HepG2 (cell line): ENCODE measurements around the gene DSCAML1. TPM values are rescaled to one million over a fixed set of nuclear protein-coding genes. Genes with fewer than 3 reads are reported as not detected.

Source experiments
- BRD4 ChIP-seq: sonication (generic); formaldehyde crosslinking; IDR thresholded peaks from 2 replicates; pipeline ENCODE4 v1.4.0; 2020; ENCODE audit warnings: missing genetic modification reagents
- DNMT3B ChIP-seq: conservative IDR thresholded peaks from 2 replicates; pipeline ENCODE4 v1.6.1; 2016; ENCODE audit warnings: missing biosample characterization, control low read depth
- HMG20A ChIP-seq: IDR thresholded peaks from 2 replicates; pipeline ENCODE4 v1.6.1; 2016; ENCODE audit warnings: borderline replicate concordance
- IKZF4 ChIP-seq: sonication (generic); formaldehyde crosslinking; IDR thresholded peaks from 2 replicates; pipeline ENCODE4 v1.5.1; 2020; ENCODE audit warnings: borderline replicate concordance, mild to moderate bottlenecking, low read depth, missing genetic modification reagents; ENCODE audit errors: not compliant biosample characterization
- JUN ChIP-seq: sonication (generic); formaldehyde crosslinking; IDR thresholded peaks from 2 replicates; pipeline ENCODE4 v1.4.0; 2020; ENCODE audit warnings: mild to moderate bottlenecking, missing genetic modification reagents
- NFRKB ChIP-seq: fragments of 450-650 bp; IDR thresholded peaks from 2 replicates; pipeline ENCODE4 v1.6.1; 2017
- PCBP2 ChIP-seq: fragments of 200-400 bp; formaldehyde crosslinking; optimal IDR thresholded peaks from 2 replicates; pipeline ENCODE3; 2018; ENCODE audit warnings: low read length, low read depth; ENCODE audit not compliant: poor library complexity, severe bottlenecking
- PHF21A ChIP-seq: sonication (generic); formaldehyde crosslinking; IDR thresholded peaks from 2 replicates; pipeline ENCODE4 v1.5.0; 2020; ENCODE audit warnings: mild to moderate bottlenecking, missing genetic modification reagents
- SP2 ChIP-seq: sonication (generic); formaldehyde crosslinking; IDR thresholded peaks from 2 replicates; pipeline ENCODE4 v1.5.1; 2020; ENCODE audit warnings: mild to moderate bottlenecking, missing genetic modification reagents
- SP5 ChIP-seq: IDR thresholded peaks from 2 replicates; pipeline ENCODE4 v1.6.1; 2016; ENCODE audit warnings: low read depth, borderline replicate concordance
- SRF ChIP-seq: IDR thresholded peaks from 2 replicates; pipeline ENCODE4 v1.6.1; 2011; ENCODE audit warnings: mild to moderate bottlenecking, low read depth, low read length, moderate library complexity
- ZBTB7A ChIP-seq: sonication (generic); formaldehyde crosslinking; IDR thresholded peaks from 2 replicates; pipeline ENCODE4 v1.8.0; 2022; ENCODE audit warnings: mild to moderate bottlenecking, missing genetic modification reagents
- ZC3H4 ChIP-seq: sonication (generic); formaldehyde crosslinking; IDR thresholded peaks from 2 replicates; pipeline ENCODE4 v1.4.0; 2020; ENCODE audit warnings: missing genetic modification reagents, borderline replicate concordance
- ZNF367 ChIP-seq: sonication (generic); formaldehyde crosslinking; IDR thresholded peaks from 2 replicates; pipeline ENCODE4 v1.4.0; 2020; ENCODE audit warnings: missing genetic modification reagents, borderline replicate concordance
- ZNF44 ChIP-seq: sonication (generic); formaldehyde crosslinking; IDR thresholded peaks from 2 replicates; pipeline ENCODE4 v1.5.1; 2020; ENCODE audit warnings: mild to moderate bottlenecking, missing genetic modification reagents
- ZNF550 ChIP-seq: sonication (generic); formaldehyde crosslinking; IDR thresholded peaks from 2 replicates; pipeline ENCODE4 v1.4.0; 2020; ENCODE audit warnings: mild to moderate bottlenecking, missing genetic modification reagents, borderline replicate concordance
- ZNF724P ChIP-seq: sonication (generic); formaldehyde crosslinking; IDR thresholded peaks from 2 replicates; pipeline ENCODE4 v1.8.0; 2022; ENCODE audit warnings: missing genetic modification reagents, borderline replicate concordance
- ZNF746 ChIP-seq: sonication (generic); formaldehyde crosslinking; IDR thresholded peaks from 2 replicates; pipeline ENCODE4 v1.8.0; 2022; ENCODE audit warnings: mild to moderate bottlenecking, missing genetic modification reagents
- ZNF776 ChIP-seq: sonication (generic); formaldehyde crosslinking; IDR thresholded peaks from 2 replicates; pipeline ENCODE4 v1.4.0; 2020; ENCODE audit warnings: mild to moderate bottlenecking, missing genetic modification reagents
- ZNF788 ChIP-seq: sonication (generic); formaldehyde crosslinking; IDR thresholded peaks from 2 replicates; pipeline ENCODE4 v1.5.0; 2020; ENCODE audit warnings: mild to moderate bottlenecking, missing genetic modification reagents, borderline replicate concordance
- polyA plus RNA-seq, 8 experiments: library from polyadenylated mRNA; depleted of rRNA in 3 of 8; stranded (reverse) in 7 of 8; unstranded in 1 of 8; fragments of >200 nt; fragmentation: Illumina TruSeq in 4 of 8; extraction: Trizol in 4 of 8; gene quantifications; 2 replicates each; pipeline versions ENCODE4 v1.2.1 to v1.2.3, GENCODE V29; 2011 to 2016; ENCODE audit warnings: low read depth in 4 of 8, missing spikeins in 1 of 8, mixed read lengths in 1 of 8; ENCODE audit not compliant: insufficient read depth in 1 of 8
- total RNA-seq, 5 experiments: library from RNA; depleted of rRNA; stranded (reverse); fragments of >200 nt; fragmentation: Illumina TruSeq; extraction: Trizol; gene quantifications; 2 replicates each; pipeline ENCODE4 v1.2.3, GENCODE V29; 2016; ENCODE audit warnings: low read depth in 1 of 5
- TF ChIP-seq, protein P1 (sequence below): sonication (generic); formaldehyde crosslinking; IDR thresholded peaks from 2 replicates; pipeline ENCODE4 v1.4.0; 2020; ENCODE audit warnings: missing genetic modification reagents, mild to moderate bottlenecking, borderline replicate concordance
- TF ChIP-seq, protein P2 (sequence below): sonication (generic); formaldehyde crosslinking; IDR thresholded peaks from 2 replicates; pipeline ENCODE4 v1.5.1; 2020; ENCODE audit warnings: missing genetic modification reagents, mild to moderate bottlenecking, borderline replicate concordance
- TF ChIP-seq, protein P3 (sequence below): sonication (generic); formaldehyde crosslinking; IDR thresholded peaks from 2 replicates; pipeline ENCODE4; 2020; ENCODE audit warnings: missing genetic modification reagents, mild to moderate bottlenecking, borderline replicate concordance
- TF ChIP-seq, protein P4 (sequence below): IDR thresholded peaks from 2 replicates; pipeline ENCODE4 v1.6.1; 2016; ENCODE audit warnings: missing compliant biosample characterization, missing genetic modification reagents, borderline replicate concordance

The DSCAML1 gene
- total and polyA plus RNA-seq, 2 of the 13 experiments (the other 11 are each of a cell fraction or from before 2014, with no cell fraction given): 0.29 to 0.40 TPM

DNA sequence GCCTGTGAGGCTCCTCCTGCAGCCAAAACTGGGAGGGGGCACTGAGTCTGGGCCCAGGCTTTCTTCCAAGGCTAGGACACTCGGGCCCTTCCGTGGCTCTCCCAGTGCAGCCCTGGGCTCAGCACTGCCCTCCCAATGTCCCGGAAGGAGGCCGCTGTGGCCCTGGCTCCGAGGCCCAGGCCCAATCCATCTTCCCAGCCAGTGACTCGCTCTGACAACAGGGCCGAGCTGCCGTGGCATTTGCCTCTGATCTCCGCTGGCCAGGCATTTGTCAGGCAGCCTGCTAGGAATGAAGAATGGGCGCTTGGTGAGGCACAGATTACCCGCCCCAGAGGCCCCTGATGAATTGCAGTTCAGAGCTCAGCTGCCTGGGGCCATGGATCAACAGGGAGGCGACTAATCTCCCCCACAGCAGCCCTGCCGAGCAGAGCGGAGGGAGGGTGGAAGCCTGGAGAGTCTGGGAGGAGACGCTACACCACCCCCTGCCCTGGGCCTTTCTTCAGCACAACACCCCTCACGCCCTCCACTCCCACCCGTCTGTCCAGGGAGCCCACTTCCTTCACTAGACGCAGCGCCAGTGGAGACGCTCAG is 19.2 kb upstream of the DSCAML1 start (continued):
- TF ChIP-seq ZNF724P (CRISPR knock-in tag) (no peak), ZNF44 (CRISPR knock-in tag) (no peak), PHF21A (CRISPR knock-in tag) (peak; percentile 37; the same call in 1 of the 2 replicates), BRD4 (CRISPR knock-in tag) (0 out of 2 replicates have a peak, but pooled peaks have one; percentile 37), DNMT3B (CRISPR knock-in tag) (no peak), SP5 (CRISPR knock-in tag) (no peak), ZNF746 (CRISPR knock-in tag) (no peak), ZNF550 (CRISPR knock-in tag) (no peak), SRF (no peak), ZNF776 (no peak), IKZF4 (CRISPR knock-in tag) (no peak), JUN (no peak), ZNF367 (CRISPR knock-in tag) (no peak), NFRKB (no peak), ZBTB7A (CRISPR knock-in tag) (no peak), ZNF788 (CRISPR knock-in tag) (peak; percentile 58; the same call in 1 of the 2 replicates), PCBP2 (no peak), ZC3H4 (no peak), HMG20A (no peak), SP2 (CRISPR knock-in tag) (no peak)
- TF ChIP-seq, protein P1, sequence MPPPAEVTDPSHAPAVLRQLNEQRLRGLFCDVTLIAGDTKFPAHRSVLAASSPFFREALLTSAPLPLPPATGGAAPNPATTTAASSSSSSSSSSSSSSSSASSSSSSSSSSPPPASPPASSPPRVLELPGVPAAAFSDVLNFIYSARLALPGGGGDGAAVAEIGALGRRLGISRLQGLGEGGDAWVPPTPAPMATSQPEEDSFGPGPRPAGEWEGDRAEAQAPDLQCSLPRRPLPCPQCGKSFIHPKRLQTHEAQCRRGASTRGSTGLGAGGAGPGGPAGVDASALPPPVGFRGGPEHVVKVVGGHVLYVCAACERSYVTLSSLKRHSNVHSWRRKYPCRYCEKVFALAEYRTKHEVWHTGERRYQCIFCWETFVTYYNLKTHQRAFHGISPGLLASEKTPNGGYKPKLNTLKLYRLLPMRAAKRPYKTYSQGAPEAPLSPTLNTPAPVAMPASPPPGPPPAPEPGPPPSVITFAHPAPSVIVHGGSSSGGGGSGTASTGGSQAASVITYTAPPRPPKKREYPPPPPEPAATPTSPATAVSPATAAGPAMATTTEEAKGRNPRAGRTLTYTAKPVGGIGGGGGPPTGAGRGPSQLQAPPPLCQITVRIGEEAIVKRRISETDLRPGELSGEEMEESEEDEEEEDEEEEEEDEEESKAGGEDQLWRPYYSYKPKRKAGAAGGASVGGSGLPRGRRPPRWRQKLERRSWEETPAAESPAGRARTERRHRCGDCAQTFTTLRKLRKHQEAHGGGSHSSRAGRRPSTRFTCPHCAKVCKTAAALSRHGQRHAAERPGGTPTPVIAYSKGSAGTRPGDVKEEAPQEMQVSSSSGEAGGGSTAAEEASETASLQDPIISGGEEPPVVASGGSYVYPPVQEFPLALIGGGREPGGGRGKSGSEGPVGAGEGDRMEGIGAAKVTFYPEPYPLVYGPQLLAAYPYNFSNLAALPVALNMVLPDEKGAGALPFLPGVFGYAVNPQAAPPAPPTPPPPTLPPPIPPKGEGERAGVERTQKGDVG: no peak
- TF ChIP-seq, protein P2, sequence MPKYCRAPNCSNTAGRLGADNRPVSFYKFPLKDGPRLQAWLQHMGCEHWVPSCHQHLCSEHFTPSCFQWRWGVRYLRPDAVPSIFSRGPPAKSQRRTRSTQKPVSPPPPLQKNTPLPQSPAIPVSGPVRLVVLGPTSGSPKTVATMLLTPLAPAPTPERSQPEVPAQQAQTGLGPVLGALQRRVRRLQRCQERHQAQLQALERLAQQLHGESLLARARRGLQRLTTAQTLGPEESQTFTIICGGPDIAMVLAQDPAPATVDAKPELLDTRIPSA: no peak
- TF ChIP-seq, protein P3, sequence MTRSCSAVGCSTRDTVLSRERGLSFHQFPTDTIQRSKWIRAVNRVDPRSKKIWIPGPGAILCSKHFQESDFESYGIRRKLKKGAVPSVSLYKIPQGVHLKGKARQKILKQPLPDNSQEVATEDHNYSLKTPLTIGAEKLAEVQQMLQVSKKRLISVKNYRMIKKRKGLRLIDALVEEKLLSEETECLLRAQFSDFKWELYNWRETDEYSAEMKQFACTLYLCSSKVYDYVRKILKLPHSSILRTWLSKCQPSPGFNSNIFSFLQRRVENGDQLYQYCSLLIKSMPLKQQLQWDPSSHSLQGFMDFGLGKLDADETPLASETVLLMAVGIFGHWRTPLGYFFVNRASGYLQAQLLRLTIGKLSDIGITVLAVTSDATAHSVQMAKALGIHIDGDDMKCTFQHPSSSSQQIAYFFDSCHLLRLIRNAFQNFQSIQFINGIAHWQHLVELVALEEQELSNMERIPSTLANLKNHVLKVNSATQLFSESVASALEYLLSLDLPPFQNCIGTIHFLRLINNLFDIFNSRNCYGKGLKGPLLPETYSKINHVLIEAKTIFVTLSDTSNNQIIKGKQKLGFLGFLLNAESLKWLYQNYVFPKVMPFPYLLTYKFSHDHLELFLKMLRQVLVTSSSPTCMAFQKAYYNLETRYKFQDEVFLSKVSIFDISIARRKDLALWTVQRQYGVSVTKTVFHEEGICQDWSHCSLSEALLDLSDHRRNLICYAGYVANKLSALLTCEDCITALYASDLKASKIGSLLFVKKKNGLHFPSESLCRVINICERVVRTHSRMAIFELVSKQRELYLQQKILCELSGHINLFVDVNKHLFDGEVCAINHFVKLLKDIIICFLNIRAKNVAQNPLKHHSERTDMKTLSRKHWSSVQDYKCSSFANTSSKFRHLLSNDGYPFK (CRISPR knock-in tag): no peak
- TF ChIP-seq, protein P4, sequence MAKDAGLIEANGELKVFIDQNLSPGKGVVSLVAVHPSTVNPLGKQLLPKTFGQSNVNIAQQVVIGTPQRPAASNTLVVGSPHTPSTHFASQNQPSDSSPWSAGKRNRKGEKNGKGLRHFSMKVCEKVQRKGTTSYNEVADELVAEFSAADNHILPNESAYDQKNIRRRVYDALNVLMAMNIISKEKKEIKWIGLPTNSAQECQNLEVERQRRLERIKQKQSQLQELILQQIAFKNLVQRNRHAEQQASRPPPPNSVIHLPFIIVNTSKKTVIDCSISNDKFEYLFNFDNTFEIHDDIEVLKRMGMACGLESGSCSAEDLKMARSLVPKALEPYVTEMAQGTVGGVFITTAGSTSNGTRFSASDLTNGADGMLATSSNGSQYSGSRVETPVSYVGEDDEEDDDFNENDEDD: no peak
